Gastroesophageal sphincter (tissue), 4 donors: ENCODE data around the gene OR2S2. TPM values are rescaled to one million over a fixed set of nuclear protein-coding genes. Genes with fewer than 3 reads are reported as not detected.

Experiments
- ATAC-seq: fragments of 150-250 bp; one replicate; pipeline ENCODE4 v1.9.1; 2016; ENCODE audit warnings: mild to moderate bottlenecking, moderate library complexity
- H3K27ac ChIP-seq, 4 donors: fragments of 200-600 bp; sonication (generic) in 3 of 4; 1 replicate in 3 of 4; 2 replicates in 1 of 4; pipeline ENCODE4 v1.5.1; 2016 to 2019
- H3K27me3 ChIP-seq: fragments of 200-600 bp; sonication (generic); one replicate; pipeline ENCODE4 v1.5.1; 2019
- H3K36me3 ChIP-seq, 2 donors: fragments of 200-600 bp; sonication (generic); one replicate each; pipeline ENCODE4 v1.5.1; 2019; ENCODE audit warnings: control low read depth in 1 of 2
- H3K4me1 ChIP-seq, 3 donors: fragments of 200-600 bp; sonication (generic); 1 replicate in 2 of 3; 2 replicates in 1 of 3; pipeline ENCODE4 v1.5.1; 2016 to 2019; ENCODE audit warnings: control low read depth in 2 of 3
- H3K4me3 ChIP-seq, 2 donors: fragments of 200-600 bp; sonication (generic); one replicate each; pipeline ENCODE4 v1.5.1; 2019; ENCODE audit warnings: mild to moderate bottlenecking in 1 of 2, moderate library complexity in 1 of 2
- H3K9me3 ChIP-seq, 3 donors: fragments of 200-600 bp; sonication (generic); one replicate each; pipeline ENCODE4 v1.5.1; 2017 to 2019; ENCODE audit warnings: control low read depth in 2 of 3
- EP300 ChIP-seq: sonication (generic); formaldehyde crosslinking; IDR thresholded peaks from one replicate; pipeline ENCODE4 v1.6.1; 2017; ENCODE audit warnings: antibody characterized with exemption, mild to moderate bottlenecking
- POLR2A ChIP-seq, 2 donors: fragments of 450-650 bp; IDR thresholded peaks; one replicate each; pipeline ENCODE4 v1.6.1; 2017; ENCODE audit warnings: antibody characterized with exemption in 2 of 2, mild to moderate bottlenecking in 2 of 2, moderate library complexity in 1 of 2
- POLR2AphosphoS5 ChIP-seq: sonication (generic); formaldehyde crosslinking; IDR thresholded peaks from one replicate; pipeline ENCODE4 v1.6.1; 2017; ENCODE audit warnings: antibody characterized with exemption
- WGBS, 2 donors: methylation state at CpG; one replicate each; pipeline ENCODE4 v1.1.5; 2018; ENCODE audit warnings: low coverage in 1 of 2; 5-methylcytosine and 5-hydroxymethylcytosine counted together
- total RNA-seq, 4 donors: library from RNA; depleted of rRNA; stranded (reverse); fragments of >200 nt; gene quantifications; one replicate each; pipeline ENCODE4 v1.1.0, GENCODE V29; 2016
- TF ChIP-seq, protein P1 (sequence below), 4 experiments: fragments of 200-600 bp in 2 of 4; fragments of 450-650 bp in 2 of 4; sonication (generic) in 1 of 4; IDR thresholded peaks; one replicate each; pipeline ENCODE4 v1.5.1; 2017 to 2019; ENCODE audit warnings: antibody characterized with exemption in 4 of 4, mild to moderate bottlenecking in 2 of 4, moderate library complexity in 2 of 4

OR2S2 gene
- total RNA-seq, 4 donors from 2014 or later: not detected

DNA sequence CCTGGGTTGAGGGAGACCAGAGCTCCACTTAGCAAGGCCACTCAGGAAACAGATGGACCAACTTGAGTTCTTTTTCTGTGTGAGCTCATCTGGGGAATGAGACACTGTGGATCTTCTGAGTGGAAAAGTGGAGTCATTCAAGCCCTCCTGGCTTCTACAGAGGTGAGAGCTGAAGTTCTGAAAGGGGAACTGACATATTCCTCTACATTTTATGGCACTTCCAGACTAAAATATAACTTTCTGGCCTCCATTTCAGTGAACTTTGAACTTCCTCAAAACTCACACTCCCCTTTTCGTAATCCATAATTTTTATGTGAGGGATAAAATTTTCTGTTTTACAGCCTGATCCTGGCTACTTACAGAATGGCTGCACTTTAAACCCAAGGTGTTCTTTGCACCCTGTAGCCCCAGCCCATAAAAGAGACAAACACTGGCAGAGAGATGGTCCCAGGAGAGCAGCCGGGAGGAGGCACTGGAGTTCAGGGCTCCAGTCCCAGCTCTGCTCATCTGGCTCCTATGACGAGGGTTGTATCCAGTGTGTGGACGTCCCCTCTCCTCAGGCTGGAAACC, 37.8 kb downstream of the OR2S2 start:
- peak overlapping the region in 3 of 4 donors; percentile 20 to 59 (median 48) for H3K27ac ChIP-seq
- no peaks in the 10 kb centered on the region for H3K9me3 ChIP-seq
- H3K27me3 ChIP-seq: no peaks in the 10 kb centered on the region
- H3K4me1 ChIP-seq: peaks cover 7 to 51% (median 15%) of the 10 kb centered on the region in 3 donors
- no peaks in the 10 kb centered on the region for H3K36me3 ChIP-seq
- no peak overlapping the region for H3K4me3 ChIP-seq
- 42 to 75% methylated on average over 4 of the region's 4 CpGs for WGBS, 2 donors
- no peak for TF ChIP-seq POLR2AphosphoS5
- TF ChIP-seq POLR2A (IDR thresholded peaks at IDR 0.05): no peak
- no peak for TF ChIP-seq EP300
- TF ChIP-seq, protein P1, sequence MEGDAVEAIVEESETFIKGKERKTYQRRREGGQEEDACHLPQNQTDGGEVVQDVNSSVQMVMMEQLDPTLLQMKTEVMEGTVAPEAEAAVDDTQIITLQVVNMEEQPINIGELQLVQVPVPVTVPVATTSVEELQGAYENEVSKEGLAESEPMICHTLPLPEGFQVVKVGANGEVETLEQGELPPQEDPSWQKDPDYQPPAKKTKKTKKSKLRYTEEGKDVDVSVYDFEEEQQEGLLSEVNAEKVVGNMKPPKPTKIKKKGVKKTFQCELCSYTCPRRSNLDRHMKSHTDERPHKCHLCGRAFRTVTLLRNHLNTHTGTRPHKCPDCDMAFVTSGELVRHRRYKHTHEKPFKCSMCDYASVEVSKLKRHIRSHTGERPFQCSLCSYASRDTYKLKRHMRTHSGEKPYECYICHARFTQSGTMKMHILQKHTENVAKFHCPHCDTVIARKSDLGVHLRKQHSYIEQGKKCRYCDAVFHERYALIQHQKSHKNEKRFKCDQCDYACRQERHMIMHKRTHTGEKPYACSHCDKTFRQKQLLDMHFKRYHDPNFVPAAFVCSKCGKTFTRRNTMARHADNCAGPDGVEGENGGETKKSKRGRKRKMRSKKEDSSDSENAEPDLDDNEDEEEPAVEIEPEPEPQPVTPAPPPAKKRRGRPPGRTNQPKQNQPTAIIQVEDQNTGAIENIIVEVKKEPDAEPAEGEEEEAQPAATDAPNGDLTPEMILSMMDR (IDR thresholded peaks at IDR 0.05): no peak
- ATAC-seq: no peak

DNA sequence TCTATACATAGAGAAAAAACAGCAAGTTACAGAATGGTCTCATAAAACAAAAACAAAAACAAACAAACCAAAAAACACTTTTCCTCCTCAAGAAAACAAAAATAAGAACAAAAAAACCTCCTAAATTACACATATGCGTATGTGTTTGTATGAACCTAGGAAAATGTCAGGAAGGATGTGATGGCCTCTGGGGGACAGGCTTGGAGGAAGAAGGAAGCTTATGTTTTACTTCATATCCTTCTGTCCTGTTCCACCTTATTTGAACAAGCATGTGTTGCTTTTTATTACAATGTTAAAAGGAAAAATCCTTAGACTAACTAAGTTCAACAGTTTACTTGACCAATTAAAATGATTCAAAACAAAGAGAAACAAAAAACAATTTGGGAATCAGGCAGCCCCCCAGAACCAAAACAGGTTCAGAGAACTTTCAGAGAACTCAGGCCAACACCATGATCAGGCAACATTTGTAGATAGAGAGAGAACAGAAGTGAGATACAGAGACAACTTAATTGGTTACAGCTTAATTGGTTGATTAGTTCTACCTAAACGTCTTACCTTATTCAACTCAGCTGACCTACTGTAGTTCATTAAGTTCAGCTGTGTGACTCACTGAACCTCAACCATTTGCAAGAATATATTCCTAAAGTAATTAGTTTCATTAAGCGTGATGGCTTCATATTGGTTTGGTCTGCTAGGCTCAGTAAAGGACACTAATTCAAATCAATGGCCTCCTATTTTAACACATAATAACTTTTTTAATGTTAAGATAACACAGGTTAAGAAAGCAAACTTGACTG, 38.5 kb downstream of the OR2S2 start:
- ATAC-seq: no peak
- Histone ChIP-seq H3K36me3 (no peaks in the 10 kb centered on the region), H3K4me3 (no peak overlapping the region), H3K9me3 (no peaks in the 10 kb centered on the region), H3K27me3 (no peaks in the 10 kb centered on the region), H3K4me1 (peaks cover 7 to 49% (median 15%) of the 10 kb centered on the region in 3 donors), H3K27ac (peak overlapping the region in 3 of 4 donors; percentile 20 to 64 (median 48))
- TF ChIP-seq EP300 (no peak), POLR2AphosphoS5 (no peak), POLR2A (IDR thresholded peaks at IDR 0.05) (no peak)
- TF ChIP-seq, protein P1 (IDR thresholded peaks at IDR 0.05): no peak
- 70 to 74% methylated on average over 2 to 3 of the region's 3 CpGs for WGBS, 2 donors

DNA sequence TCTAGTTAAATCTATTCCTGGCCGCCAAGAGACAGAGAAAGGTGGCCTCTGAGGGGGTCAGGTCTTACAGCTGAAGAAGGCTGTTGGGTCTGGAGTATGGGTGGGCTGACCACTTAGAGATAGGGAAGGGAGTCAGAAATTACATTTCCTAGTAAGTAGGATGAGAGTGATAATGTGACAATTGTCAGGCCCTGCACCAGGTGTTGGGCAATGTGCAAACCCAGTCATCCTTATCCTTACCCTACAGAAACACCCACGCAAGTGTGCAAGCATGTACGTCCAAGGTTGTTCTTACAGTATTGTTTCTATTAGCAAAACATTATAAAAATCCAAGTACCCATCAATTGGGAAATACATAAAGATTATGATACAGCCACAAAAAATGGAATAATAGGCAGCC, 39.2 kb downstream of the OR2S2 start:
- no peaks in the 10 kb centered on the region for H3K9me3 ChIP-seq
- H3K4me1 ChIP-seq: peaks cover 4 to 44% (median 11%) of the 10 kb centered on the region in 3 donors
- no peaks in the 10 kb centered on the region for H3K27me3 ChIP-seq
- 67 to 73% methylated on average over 3 of the region's 3 CpGs for WGBS, 2 donors
- TF ChIP-seq, protein P1 (IDR thresholded peaks at IDR 0.05): no peak
- TF ChIP-seq POLR2AphosphoS5: no peak
- no peak for TF ChIP-seq EP300
- no peak for TF ChIP-seq POLR2A (IDR thresholded peaks at IDR 0.05)
- H3K36me3 ChIP-seq: no peaks in the 10 kb centered on the region
- ATAC-seq: no peak
- H3K27ac ChIP-seq: peak overlapping the region in 3 of 4 donors; percentile 20 to 64 (median 41)
- no peak overlapping the region for H3K4me3 ChIP-seq

DNA sequence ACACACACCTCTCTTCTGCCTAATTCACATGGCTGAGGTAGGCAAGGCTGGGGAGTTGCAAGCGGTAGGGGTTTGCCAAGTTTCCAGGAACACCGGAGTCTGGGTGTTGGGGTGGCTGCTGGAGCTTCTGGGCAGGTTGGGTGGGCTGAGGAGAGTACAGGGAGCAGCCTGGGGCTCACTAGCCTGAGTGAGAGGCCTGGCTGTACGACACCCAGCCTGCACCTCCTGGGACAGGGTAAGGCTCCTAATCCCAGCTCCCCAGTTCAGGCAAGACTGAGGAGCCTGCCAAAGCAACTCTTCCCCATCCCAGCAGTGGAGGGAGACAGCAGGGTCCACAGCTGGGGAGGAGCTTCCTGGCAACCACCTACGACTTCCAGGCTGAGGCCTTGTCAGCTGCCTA, 40.7 kb downstream of the OR2S2 start:
- Histone ChIP-seq H3K27me3 (no peaks in the 10 kb centered on the region), H3K9me3 (no peaks in the 10 kb centered on the region), H3K4me3 (no peak overlapping the region), H3K27ac (peak overlapping the region in 3 of 4 donors; percentile 33 to 64 (median 42)), H3K36me3 (no peaks in the 10 kb centered on the region), H3K4me1 (peaks cover 0 to 44% (median 5%) of the 10 kb centered on the region in 3 donors)
- 89% methylated on average over 2 of the region's 4 CpGs; no CpG with 5 or more reads in 1 of the 2 donors for WGBS, 2 donors
- no peak for TF ChIP-seq EP300
- no peak for TF ChIP-seq POLR2AphosphoS5
- TF ChIP-seq POLR2A (IDR thresholded peaks at IDR 0.05): no peak
- TF ChIP-seq, protein P1 (IDR thresholded peaks at IDR 0.05): no peak
- no peak for ATAC-seq
